Head of caudate nucleus (tissue), 42 donors: ENCODE measurements around the gene SERPINA12.
A peak's percentile ranks its signal among the peaks of the same experiment; 100 is the strongest.
"Not testable (repeated sequence)": the region's sequence is repeated elsewhere in the genome, so short reads cannot be mapped to it uniquely, and the experiment has no call there.

Experiments used
- DNase-seq, 42 donors: peaks; one replicate each; pipeline versions ENCODE4 v3.0.0 to v3.0.0-alpha.2; 2020 to 2021; ENCODE audit warnings: mixed read lengths in 7 of 42
- intact Hi-C: fragments of 100-400 bp; cut with DNase I; formaldehyde crosslinking; loops from one replicate; pipeline ENCODE4 v1.15.0; 2022

The SERPINA12 gene

DNA sequence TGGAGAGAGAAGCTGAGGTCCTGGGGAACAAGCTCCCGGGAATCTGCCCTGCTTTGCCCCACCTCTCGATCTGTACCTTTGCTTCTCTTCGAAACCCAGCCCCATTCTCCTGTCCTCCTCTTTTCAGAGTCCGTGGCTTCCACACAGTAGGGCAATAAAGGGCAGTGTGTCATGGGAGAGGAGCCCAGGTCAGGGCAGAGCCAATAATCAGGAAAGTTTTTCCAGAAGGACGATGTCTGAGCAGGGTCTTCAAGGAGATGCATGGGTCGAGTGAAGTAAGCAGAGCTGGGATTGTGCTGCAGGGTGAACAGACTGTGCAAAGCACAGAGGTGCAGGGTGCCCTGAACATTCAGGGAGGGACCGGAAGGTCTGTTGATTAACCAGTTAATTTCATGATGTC is 29.9 kb upstream of the SERPINA12 start:
- no peak for DNase-seq
- intact Hi-C loops = no loop called here

DNA sequence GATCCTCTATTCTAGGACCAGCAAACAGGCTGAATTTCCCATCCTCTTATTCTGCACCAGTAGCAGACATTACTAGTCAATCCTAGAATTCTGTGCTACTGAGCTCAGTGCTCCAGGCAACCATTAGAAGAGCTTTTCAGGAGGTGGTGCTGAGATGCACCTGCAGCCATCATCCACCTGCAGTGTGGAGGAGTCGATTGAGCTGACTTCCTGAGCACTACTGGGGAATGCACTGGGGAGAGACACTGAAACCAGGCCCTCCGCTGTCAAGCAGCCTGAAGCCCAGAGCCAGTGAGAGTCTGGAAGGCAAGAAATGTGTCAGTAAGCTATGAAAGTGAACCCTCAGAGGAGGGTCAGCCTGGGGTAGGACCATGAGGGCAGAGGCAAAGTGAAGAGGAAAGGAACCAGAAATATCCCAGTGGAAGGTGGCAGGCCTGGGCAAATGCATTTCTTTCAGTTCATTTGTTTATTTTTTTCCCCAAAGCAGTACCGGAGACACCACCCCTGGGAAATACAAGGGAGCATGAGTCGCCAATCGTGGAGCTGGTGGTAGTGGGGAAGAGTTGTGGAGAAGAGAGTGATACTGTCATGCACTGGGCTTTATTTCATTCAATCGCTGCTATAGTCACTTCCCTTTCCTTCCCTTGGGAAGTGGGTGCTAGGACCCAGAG is 28.9 kb upstream of the SERPINA12 start:
- DNase-seq = no peak
- intact Hi-C loops = no loop called here

DNA sequence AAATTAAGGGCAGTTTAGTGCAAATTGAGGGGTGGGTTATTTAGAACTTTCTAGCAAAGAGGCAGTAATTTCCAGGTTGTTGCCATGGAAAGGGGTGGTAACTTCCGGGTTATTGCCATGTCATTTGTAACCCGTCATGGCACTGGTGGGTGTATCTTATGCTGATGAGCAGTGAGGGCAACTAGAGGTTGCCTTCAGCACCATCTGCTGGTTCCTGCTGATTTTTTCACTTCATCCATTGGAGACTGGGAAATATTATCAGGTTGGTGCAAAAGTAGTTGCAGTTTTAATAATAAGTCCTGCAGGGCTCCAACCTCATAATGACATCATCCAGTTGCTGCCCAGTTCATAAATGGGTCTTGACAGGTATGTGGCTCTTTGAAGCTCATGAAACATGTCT is 27.6 kb upstream of the SERPINA12 start:
- intact Hi-C loops = no loop called here
- DNase-seq = no peak

DNA sequence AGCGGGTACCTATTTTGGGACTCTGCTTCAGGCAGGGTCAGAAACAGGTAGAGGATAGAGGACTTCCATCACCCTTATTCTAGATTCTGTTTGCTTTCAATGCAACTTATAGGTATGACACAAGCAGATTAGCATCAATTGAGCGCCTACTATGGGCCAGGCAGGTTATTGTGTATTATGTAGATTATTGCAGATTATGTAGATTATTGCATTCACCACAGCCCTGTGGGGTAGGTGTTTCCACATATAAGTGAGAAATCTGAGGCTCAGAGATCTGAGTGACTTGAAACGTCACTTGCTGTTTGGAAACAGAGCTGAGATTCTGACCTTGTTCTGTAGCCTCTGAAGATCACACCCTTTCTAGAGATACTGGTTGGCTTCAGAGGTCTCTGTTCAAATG is 26.2 kb upstream of the SERPINA12 start:
- intact Hi-C loops = no loop called here
- DNase-seq = no peak

DNA sequence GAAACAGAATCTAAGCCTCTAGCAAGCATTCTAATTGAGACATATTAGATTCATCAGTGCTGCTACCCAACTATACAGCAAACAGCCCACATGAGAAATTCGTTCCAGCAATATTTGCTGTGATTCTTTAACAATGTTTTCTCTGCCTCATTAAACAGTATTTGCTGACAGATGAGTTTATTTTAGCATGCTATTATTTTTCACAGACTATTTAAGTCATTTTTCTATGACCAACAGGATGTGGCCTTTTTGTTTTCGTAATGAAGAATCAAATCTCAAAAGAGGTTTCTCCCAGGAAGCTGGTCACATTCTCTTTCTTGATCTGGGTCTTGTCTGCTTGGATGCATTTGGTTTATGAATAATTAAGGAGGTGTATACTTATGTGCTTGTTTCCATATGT is 23.2 kb upstream of the SERPINA12 start:
- intact Hi-C loops = no loop called here
- no peak for DNase-seq

DNA sequence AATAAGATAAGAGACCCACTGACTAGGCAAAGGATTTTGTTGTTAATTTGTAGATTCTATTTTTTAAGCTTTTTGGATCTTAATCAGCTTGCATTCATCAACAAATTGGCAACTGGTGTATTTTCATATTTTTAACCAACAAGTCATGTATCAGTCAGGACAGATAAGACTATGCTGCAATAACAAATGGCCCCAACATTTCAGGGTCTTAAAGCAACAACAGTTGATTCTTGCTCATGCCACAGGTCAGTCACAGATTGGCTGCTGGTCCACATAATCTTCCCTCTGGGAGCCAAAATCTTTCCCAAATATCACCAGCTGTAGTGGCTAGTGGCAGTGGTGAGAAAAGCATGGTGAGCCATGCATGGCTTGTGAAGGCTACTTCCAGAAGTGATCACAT is 21.9 kb upstream of the SERPINA12 start:
- no peak for DNase-seq
- intact Hi-C loops = no loop called here

DNA sequence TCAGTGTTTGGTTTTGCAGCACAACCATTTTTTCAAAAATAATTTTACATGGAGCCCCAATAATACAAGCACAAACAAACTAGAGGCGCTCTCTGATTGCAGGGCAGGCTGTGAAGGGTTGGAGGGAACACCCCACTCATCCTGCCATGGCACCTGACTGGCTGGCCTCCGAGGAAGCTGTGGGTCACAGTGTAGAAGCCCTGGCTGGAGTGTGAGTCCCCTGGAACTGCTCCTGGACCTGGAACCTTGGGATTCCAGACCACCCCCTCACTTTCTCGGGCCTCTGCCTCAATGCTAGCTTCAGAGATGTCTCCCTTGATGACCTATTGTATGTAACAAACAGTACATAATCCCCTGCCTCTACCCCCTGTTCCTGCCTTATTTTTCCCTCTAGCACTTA is 14.8 kb upstream of the SERPINA12 start:
- DNase-seq = no peak
- intact Hi-C loops = no loop called here

DNA sequence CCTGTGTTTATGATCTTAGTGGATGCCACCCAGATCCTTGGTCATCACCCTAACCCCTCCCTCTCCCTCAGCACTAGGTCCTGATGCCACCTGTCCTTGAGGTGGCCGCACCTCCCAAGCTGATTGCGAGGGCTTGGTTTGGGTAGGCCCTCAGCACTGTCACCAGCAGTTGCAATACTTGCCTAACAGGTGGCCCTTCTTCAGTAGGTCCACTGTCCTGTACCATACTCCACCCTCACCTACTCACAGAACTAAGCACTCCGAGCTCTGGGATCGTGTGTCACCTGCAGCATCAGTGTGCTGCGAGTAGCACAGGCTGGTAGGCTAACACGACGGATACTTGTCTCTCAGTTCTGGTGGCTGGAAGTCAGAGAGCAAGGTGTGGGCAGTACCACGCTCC is 14.0 kb upstream of the SERPINA12 start:
- intact Hi-C loops = no loop called here

DNA sequence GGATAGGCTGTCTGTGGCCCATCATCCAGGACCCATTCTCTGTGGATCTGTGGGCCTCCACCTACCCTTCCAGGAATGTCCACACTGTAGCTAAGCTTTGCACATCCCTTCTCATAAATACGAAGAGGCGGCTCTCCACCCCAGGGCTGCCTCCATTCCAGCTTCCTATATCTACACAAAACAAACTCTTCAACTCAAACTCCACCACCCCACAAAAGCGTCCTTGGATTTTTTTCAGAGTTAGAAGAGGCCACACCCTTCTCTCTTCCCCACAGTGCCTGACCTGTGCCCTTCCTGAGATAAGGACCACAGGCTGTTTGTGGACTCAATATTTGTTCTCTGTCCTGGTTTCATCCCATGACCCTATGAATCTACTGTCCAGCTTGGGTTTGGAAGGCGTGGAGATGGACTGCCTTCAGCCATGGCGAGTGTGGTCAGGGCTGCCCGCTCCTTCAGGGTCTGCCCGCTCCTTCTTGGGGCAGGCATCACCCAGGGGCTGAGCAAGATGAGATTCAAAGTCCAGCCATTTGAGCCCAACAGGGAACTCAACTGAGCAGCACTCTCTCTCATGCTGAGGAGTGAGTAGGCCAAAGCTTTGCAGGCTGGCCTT is 13.0 kb upstream of the SERPINA12 start:
- DNase-seq = no peak
- intact Hi-C loops = no loop called here

More for the DNA sequence above, 14.0 kb upstream of the SERPINA12 start:
- no peak for DNase-seq

DNA sequence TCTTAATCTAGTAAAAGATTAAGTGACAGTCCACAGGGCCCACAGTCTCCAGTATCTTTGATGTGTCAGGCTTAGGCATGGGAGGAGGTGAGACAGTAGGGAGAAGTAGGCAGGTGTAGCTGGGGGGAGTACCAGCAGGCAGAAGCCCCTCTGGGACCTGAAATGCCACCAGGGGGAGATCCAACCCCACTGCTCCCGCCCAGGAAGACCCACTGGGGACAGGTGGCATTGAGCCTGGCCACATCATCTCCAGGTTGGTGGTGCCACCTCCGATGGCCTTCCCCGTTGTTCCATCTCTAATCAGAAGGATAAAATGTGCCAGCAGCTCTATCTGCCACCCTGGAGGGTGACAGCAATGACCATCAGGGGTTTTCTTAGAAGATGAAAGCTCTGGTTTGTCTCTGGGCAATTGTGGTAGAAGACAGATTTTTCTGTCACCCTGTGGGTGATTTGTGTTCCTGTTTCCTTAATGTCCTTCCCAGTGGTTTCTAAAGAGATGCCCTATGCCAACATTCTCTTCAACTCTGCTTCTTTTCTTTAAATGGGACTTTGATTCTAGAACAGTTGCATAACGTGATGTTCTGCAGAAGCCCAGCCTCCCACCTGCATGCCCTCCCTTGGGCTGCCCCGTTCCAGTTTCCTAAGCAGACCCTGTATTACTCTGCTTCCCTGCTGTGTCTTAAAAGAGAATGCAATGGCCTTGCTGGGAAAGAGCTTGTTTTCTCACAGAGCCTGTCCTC is 12.3 kb upstream of the SERPINA12 start:
- intact Hi-C loops = loop anchor here (2.0 kb wide), 1 partner anchor 35 kb away; no protein-coding TSS in a partner anchor
- DNase-seq = peak in 1 of 42 donors; percentile 19

DNA sequence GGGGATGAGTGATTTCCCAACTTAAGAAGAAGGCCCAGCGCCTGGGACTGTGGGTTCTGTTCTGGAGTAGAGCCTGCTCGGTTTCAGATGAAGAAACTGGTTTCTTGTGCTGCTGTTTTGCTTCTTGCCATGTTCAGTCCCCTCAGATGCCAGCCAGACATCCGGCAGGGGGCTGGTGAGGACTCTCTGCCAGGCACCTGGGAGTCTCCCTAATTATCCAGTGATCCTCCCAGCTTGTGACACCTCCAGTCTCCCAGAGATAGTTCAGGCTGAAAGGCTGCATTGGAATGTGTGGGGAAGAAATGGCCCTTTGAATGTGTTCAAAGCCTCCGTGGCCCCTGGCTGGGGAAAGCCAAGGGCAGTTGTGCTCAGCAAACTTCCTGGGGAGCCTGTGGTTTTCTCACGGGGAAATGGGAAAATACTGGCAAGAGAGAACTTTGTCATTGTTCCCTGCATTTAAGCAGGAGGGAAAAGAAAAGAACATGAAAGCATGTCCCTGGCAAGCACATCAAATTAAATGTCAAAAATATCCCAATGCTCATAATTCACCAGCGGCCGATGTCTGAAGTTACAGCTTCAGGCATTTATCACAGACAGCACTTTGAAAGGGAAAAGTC is 8.5 kb upstream of the SERPINA12 start:
- intact Hi-C loops = no loop called here
- DNase-seq = no peak

DNA sequence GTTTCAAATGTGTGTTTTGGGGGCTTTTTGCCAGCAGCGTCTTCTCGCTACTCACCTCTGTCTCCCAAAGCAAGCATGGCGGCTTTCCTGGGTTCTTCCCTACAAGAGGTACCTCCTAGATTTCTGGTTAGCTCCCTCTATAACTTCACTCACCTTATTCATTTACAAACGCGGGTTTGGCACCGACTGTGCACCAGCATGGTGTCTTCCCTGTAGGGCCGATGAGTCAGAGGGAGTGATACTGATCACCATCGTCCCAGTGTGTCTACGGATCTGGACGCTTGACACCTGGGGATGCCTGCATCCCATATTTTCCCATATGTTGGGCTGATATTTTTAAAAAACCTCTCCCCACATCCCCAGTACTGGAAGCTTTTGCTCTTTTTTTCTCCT is 8.0 kb upstream of the SERPINA12 start:
- no peak for DNase-seq
- intact Hi-C loops = no loop called here

DNA sequence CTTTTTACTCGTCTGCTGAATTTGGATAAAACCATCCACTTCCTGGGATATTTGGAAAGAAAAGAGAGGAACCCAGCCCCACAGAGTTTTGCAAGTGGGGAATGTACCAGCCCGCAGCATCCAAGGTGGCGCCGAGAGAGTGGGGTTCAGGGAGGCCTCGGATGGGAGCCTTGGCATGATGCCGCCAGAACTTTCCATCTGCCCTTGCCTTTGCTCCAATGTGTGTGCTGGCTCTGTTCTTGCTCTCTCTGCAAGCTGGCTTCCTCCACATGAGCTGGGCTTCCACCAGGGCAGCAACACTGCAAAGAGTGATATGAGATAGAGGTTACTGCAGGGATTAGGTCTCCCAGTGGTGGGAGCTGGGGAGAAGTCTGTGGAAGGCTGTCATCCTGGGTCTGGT is 6.6 kb upstream of the SERPINA12 start:
- no peak for DNase-seq
- intact Hi-C loops = no loop called here

DNA sequence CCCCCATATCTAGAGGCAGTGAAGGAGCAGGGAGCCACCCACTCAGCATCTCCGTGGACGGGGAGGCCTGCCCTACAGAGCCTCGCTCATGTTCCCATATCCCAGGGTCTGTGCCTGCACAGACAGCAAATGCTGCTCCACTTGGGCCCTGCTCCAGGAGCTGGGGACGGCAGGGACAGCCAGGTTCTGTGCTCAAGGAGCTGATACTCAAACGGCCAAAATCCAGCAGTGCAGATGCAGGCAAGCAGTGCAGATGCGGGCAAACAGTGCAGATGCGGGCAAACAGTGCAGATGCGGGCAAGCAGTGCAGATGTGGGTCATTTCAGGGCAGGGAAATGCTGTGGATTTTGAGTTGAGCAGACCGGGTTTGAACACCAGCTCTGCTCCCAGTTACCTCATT is 6.2 kb upstream of the SERPINA12 start:
- DNase-seq = peak in 5 of 42 donors; percentile 6 to 45 (median 13)
- intact Hi-C loops = no loop called here

DNA sequence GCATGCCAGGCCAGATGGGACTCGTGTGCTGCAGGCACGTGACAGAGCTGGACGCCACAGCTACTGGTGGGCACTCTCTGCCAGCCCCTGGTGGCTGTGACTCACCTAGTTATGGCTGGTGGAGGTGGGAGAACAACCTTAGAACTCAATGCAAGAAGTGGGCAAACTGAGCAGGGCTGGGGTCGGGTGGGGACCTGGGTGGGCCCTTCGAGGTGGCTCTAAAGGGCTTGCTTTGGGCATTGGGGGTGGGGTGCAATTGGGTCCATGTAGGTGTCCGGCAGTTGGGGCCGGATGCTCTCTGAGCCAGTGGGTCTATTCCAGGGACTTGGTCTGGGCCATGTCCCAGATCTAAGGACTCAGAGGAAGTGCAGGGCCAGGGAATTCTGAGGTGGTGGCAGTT is 5.1 kb upstream of the SERPINA12 start:
- DNase-seq = no peak
- intact Hi-C loops = no loop called here

DNA sequence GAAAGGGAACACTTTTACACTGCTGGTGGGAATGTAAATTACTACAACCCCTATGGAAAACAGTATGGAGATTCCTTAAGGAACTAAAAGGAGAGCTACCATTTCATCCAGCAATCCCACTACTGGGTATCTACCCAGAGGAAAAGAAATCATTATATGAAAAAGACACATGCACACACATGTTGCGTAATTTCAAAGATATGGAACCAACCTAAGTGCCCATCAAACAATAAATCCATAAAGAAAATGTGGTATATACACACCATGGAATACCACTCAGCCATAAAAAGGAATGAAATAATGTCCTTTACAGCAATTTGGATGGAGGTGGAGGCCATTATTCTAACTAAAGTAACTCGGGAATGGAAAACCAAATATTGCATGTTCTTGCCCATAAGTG is 1.2 kb upstream of the SERPINA12 start:
- DNase-seq, intact Hi-C loops: not testable (repeated sequence)

DNA sequence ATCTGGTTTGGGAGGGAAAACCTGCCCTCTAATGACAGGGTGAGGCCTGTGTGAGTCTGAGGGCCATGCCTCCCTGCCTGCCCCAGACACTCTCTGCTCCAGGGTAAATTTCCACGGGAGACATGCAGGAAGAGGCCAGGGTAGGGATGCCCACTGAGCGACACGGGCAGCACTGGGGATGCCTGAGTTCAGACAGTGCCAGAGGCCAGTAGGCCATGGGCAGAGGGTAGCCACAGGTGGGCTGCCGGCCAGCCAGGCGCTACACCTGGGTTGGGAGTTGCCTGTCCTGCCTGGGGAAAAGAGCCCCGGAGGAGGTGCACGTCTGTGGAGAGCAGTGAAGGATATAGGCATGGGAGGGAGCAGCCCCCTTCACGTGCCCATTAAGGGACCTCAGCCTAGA is 3.6 kb downstream of the SERPINA12 start:
- no peak for DNase-seq
- intact Hi-C loops = no loop called here

DNA sequence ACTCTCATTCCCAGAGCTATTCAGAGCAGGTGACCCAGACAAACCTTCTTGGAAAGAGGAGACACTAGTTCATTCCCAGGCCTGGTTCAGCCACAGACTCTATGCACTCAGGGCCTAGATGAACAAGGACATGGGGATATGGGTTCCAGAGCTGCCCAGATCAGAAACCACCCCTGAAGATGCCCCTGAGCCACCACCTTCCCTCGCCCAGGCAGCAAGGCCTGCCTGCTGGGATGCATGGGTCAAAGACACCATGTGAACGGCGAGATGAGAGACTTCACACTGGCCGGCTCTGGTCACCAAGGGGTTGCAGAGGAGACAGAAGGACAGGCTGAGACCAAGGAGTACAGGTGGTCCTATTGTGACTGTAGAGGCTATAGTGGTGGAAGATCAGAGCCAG is 4.1 kb downstream of the SERPINA12 start:
- no peak for DNase-seq
- intact Hi-C loops = no loop called here

DNA sequence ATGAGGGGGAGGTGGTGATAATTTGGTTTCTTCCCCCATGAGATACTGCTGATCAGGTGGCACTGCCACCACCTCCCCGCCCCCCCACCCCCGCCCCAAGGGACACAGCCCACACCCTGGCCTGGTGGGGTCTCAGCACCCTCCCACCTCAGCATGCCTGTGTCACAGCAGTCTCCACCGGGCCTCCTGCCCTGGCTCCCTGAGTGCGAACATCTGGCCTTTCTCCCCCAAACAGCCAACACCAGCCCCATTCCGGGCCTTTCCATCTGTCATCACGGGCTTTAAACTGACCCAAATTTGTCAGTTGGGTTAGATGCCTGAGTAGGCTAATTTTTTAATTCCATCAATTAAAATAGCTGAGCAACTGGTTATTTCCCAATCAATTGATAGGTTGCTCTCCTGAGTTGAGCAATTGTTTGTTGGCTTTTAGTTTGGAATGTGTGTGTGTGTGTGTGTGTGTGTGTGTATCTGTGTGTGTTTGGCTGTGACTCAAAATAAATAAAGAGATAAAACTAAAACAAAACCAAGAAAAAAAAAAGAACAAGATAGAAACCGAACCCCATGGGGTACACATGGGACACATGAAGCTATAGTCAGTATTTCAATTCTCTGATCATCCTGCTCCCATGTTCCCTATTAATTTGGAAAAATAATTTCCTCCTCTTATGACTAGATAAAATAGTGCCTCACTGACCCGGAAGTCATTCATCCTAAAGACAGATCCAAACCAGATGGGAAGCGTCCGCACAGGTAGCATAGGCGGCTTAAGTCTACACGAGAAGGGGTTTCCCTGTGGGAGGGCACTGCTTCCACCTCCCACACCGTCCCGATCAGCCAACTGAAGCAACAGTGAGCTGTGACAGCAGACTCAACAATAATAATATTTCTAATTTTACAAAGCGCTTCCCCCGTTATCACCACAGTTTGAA is 7.4 kb downstream of the SERPINA12 start:
- intact Hi-C loops = no loop called here
- no peak for DNase-seq
